SK-N-SH (cell line): ENCODE measurements around the gene HPS6. TPM values are rescaled to one million over a fixed set of nuclear protein-coding genes. Genes with fewer than 3 reads are reported as not detected.

ENCODE experiments used
- CTCF ChIA-PET: fragments of 300-600, 350-600 bp; formaldehyde crosslinking; extraction: SDS; loops from one replicate; lab custom pipeline; 2021; lab: Yijun Ruan, JAX
- POLR2A ChIA-PET: fragments of 350-600 bp; sonication (Branson Sonifier 250); formaldehyde crosslinking; extraction: SDS; loops from one replicate; lab custom pipeline; 2020; ENCODE audit warnings: antibody characterized with exemption, inconsistent platforms; lab: Yijun Ruan, JAX
- DNase-seq: peaks from one replicate; pipeline ENCODE4 v3.0.0; 2012
- H2AFZ ChIP-seq: fragments of 200-600 bp; sonication (generic); 2 replicates; pipeline ENCODE4 v1.8.1; 2016; ENCODE audit warnings: antibody characterized with exemption, mild to moderate bottlenecking, low read depth
- H3F3A ChIP-seq: fragments of 200-600 bp; sonication (generic); replicated peaks from 2 replicates; pipeline ENCODE3; 2016; ENCODE audit warnings: antibody characterized with exemption, mild to moderate bottlenecking; ENCODE audit not compliant: insufficient read depth
- H3K27ac ChIP-seq, 2 experiments: fragments of 200-500 bp in 1 of 2; fragments of 200-600 bp in 1 of 2; sonication (Bioruptor generic) in 1 of 2; sonication (generic), shearing (Covaris generic) in 1 of 2; 2 replicates each; pipeline versions ENCODE4 v1.5.1 to v1.6.1; 2014 to 2016; ENCODE audit warnings: low read depth in 2 of 2, inconsistent platforms in 1 of 2, low read length in 1 of 2, mild to moderate bottlenecking in 1 of 2, mixed read lengths in 1 of 2
- H3K27me3 ChIP-seq: fragments of 200-600 bp; sonication (generic), shearing (Covaris generic); 2 replicates; pipeline ENCODE4 v1.6.1; 2016; ENCODE audit warnings: mixed run types; ENCODE audit not compliant: insufficient read depth
- H3K36me3 ChIP-seq, 2 experiments: fragments of 200-500 bp in 1 of 2; fragments of 200-600 bp in 1 of 2; sonication (Bioruptor generic) in 1 of 2; sonication (generic) in 1 of 2; replicated peaks in 1 of 2; 2 replicates each; pipeline versions ENCODE3 to v1.5.1; 2014 to 2016; ENCODE audit warnings: low read length in 1 of 2, mild to moderate bottlenecking in 1 of 2; ENCODE audit not compliant: insufficient read depth in 2 of 2, control insufficient read depth in 1 of 2
- H3K4me1 ChIP-seq, 2 experiments: fragments of 200-500 bp in 1 of 2; fragments of 200-600 bp in 1 of 2; sonication (Bioruptor generic) in 1 of 2; sonication (generic), shearing (Covaris generic) in 1 of 2; 2 replicates each; pipeline versions ENCODE4 v1.5.1 to v1.6.1; 2014 to 2016; ENCODE audit warnings: low read depth in 1 of 2, low read length in 1 of 2, mixed run types in 1 of 2; ENCODE audit not compliant: insufficient read depth in 2 of 2, control insufficient read depth in 1 of 2
- H3K4me2 ChIP-seq: fragments of 200-600 bp; sonication (generic), shearing (Covaris generic); 2 replicates; pipeline ENCODE4 v1.6.1; 2017; ENCODE audit warnings: mixed run types
- H3K4me3 ChIP-seq, 2 experiments: fragments of 200-500 bp in 1 of 2; fragments of 200-600 bp in 1 of 2; sonication (Bioruptor generic) in 1 of 2; sonication (generic), shearing (Covaris generic) in 1 of 2; 2 replicates each; pipeline versions ENCODE4 v1.5.1 to v1.8.1; 2014 to 2016; ENCODE audit warnings: low read depth in 2 of 2, inconsistent platforms in 1 of 2, low read length in 1 of 2, mild to moderate bottlenecking in 1 of 2, mixed read lengths in 1 of 2, moderate library complexity in 1 of 2
- H3K79me2 ChIP-seq: fragments of 200-600 bp; sonication (generic); 2 replicates; pipeline ENCODE4 v1.8.1; 2017; ENCODE audit warnings: mild to moderate bottlenecking; ENCODE audit not compliant: insufficient read depth
- H3K9ac ChIP-seq: fragments of 200-600 bp; sonication (generic); 2 replicates; pipeline ENCODE4 v1.6.1; 2017; ENCODE audit warnings: mixed run types
- H3K9me2 ChIP-seq: fragments of 200-600 bp; sonication (generic); 2 replicates; pipeline ENCODE4 v1.6.1; 2017; ENCODE audit warnings: mixed run types
- H3K9me3 ChIP-seq: fragments of 200-600 bp; sonication (generic); 2 replicates; pipeline ENCODE4 v1.6.1; 2017; ENCODE audit warnings: mixed run types, mild to moderate bottlenecking, moderate library complexity
- H4K20me1 ChIP-seq: fragments of 200-600 bp; sonication (generic); 2 replicates; pipeline ENCODE4 v1.6.1; 2017; ENCODE audit warnings: mild to moderate bottlenecking, mixed run types; ENCODE audit not compliant: insufficient read depth
- EZH2phosphoT487 ChIP-seq: fragments of 200-600 bp; sonication (generic); IDR thresholded peaks from 2 replicates; pipeline ENCODE4 v1.6.1; 2017; ENCODE audit warnings: low read depth, mixed run types, mild to moderate bottlenecking, antibody characterized with exemption, moderate library complexity, borderline replicate concordance
- FOXJ3 ChIP-seq: sonication (generic); formaldehyde crosslinking; IDR thresholded peaks from 2 replicates; pipeline ENCODE4 v1.5.1; 2020; ENCODE audit warnings: mild to moderate bottlenecking, missing genetic modification reagents
- MAX ChIP-seq: IDR thresholded peaks from 2 replicates; pipeline ENCODE4 v1.4.0; 2012; ENCODE audit warnings: low read depth
- NRF1 ChIP-seq: IDR thresholded peaks from 2 replicates; pipeline ENCODE4 v1.6.1; 2012; ENCODE audit warnings: low read depth, mild to moderate bottlenecking, low read length
- PBX3 ChIP-seq: IDR thresholded peaks from 2 replicates; pipeline ENCODE4; 2012
- RAD21 ChIP-seq: IDR thresholded peaks from 2 replicates; pipeline ENCODE4 v1.6.1; 2012; ENCODE audit warnings: mild to moderate bottlenecking, low read length
- REST ChIP-seq: IDR thresholded peaks from 2 replicates; pipeline ENCODE4 v1.6.1; 2012; ENCODE audit warnings: mild to moderate bottlenecking, low read depth, low read length, moderate library complexity
- USF1 ChIP-seq: IDR thresholded peaks from 2 replicates; pipeline ENCODE4 v1.4.0; 2012; ENCODE audit warnings: low read depth, borderline replicate concordance
- WGBS: methylation state at CpG from one replicate; pipeline ENCODE4 v1.1.6; 2017; ENCODE audit warnings: low lambda C conversion rate; 5-methylcytosine and 5-hydroxymethylcytosine counted together
- polyA plus RNA-seq, 3 experiments: library from polyadenylated mRNA; depleted of rRNA; stranded (reverse); fragments of >200 nt; gene quantifications; 2 replicates each; pipeline ENCODE4 v1.2.3, GENCODE V29; 2012

The HPS6 gene
- polyA plus RNA-seq, 1 of the 3 experiments (the other 2 are of a cell fraction): 7.8 TPM

DNA sequence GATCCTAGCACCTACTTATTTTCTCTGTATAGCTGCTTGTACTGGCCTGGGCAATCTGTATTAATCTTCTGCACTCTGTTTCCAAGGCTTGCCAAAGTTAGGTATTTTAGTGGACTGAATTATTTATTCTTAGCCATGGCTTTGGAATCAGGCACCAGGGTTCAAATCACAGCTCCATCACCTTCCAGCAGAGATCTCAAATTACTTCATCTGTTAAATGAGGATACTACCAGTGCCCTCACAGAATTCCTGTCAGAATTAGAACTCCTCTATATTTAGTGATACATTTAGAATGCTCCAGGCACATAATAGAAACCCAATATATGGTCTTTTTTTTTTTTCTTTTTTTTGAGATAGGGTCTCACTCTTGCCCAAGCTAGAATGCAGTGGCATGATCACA is 26.7 kb upstream of the HPS6 start:
- Histone ChIP-seq H4K20me1 (peaks cover 34% of the 10 kb centered on the region), H3K36me3 (peaks cover 4 to 19% of the 10 kb centered on the region in 2 experiments), H3K4me2 (no peak overlapping the region), H3K9me3 (no peaks in the 10 kb centered on the region), H3K4me3 (no peak overlapping the region), H3F3A (peaks cover 4% of the 10 kb centered on the region), H3K79me2 (peaks cover 36% of the 10 kb centered on the region), H3K9ac (no peak overlapping the region), H3K9me2 (no peaks in the 10 kb centered on the region), H3K27ac (no peak overlapping the region), H3K27me3 (no peaks in the 10 kb centered on the region), H2AFZ (no peak overlapping the region), H3K4me1 (no peaks in the 10 kb centered on the region)
- TF ChIP-seq USF1 (no peak), NRF1 (no peak), PBX3 (no peak), RAD21 (no peak), MAX (no peak), FOXJ3 (CRISPR knock-in tag) (no peak)
- POLR2A ChIA-PET: no interaction called here
- DNase-seq: no peak
- CTCF ChIA-PET: interaction anchor here (1.1 kb wide), 1 partner anchor 199 kb away, joined by 4 read pairs; no protein-coding TSS in a partner anchor

- Histone ChIP-seq H3K4me1 (no peaks in the 10 kb centered on the region), H3K4me3 (no peak overlapping the region), H2AFZ (no peak overlapping the region), H3K27ac (no peak overlapping the region), H3K27me3 (no peaks in the 10 kb centered on the region), H3K4me2 (no peak overlapping the region), H3K9me2 (no peaks in the 10 kb centered on the region), H3F3A (peaks cover 4% of the 10 kb centered on the region), H3K36me3 (peaks cover 4 to 13% of the 10 kb centered on the region in 2 experiments), H3K9me3 (no peaks in the 10 kb centered on the region), H3K79me2 (peaks cover 57% of the 10 kb centered on the region), H4K20me1 (peaks cover 49% of the 10 kb centered on the region), H3K9ac (no peak overlapping the region)
- ChIA-PET CTCF (interaction anchor here (1.4 to 2.5 kb wide), 2 partner anchors 12 to 33 kb away, joined by 4 to 9 read pairs; no protein-coding TSS in a partner anchor), POLR2A (no interaction called here)
- no peak for DNase-seq
- WGBS: 90% methylated on average over 7 of the region's 7 CpGs
- TF ChIP-seq REST (peak; percentile 93), EZH2phosphoT487 (no peak)
These were observed 24.7 kb upstream of the HPS6 start for GRCh38 chr10:102040305-102041050.
